Stomach (tissue), 9 donors: ENCODE data around the gene NECTIN1. TPM values are rescaled to one million over a fixed set of nuclear protein-coding genes. Genes with fewer than 3 reads are reported as not detected.
A peak's percentile ranks its signal among the peaks of the same experiment; 100 is the strongest.

Source experiments
- DNase-seq, 2 donors: peaks; one replicate each; pipeline versions ENCODE4 v3.0.0 to v3.0.0-alpha.2; 2013 to 2019
- H3K27ac ChIP-seq, 5 donors: fragments of 200-600 bp in 4 of 5; sonication (generic) in 4 of 5; one replicate each; pipeline ENCODE4 v1.5.1; 2013 to 2019; ENCODE audit warnings: mild to moderate bottlenecking in 1 of 5, moderate library complexity in 1 of 5
- H3K27me3 ChIP-seq, 3 donors: fragments of 200-600 bp; sonication (generic); one replicate each; pipeline ENCODE4 v1.5.1; 2017 to 2019; ENCODE audit warnings: mixed run types in 1 of 3
- H3K36me3 ChIP-seq, 4 donors: fragments of 200-600 bp; sonication (generic); 1 replicate in 3 of 4; 2 replicates in 1 of 4; pipeline ENCODE4 v1.5.1; 2016 to 2019
- H3K4me1 ChIP-seq, 4 donors: fragments of 200-600 bp; sonication (generic); one replicate each; pipeline ENCODE4 v1.5.1; 2016 to 2019
- H3K4me3 ChIP-seq, 4 donors: fragments of 200-600 bp; sonication (generic) in 3 of 4; one replicate each; pipeline ENCODE4 v1.5.1; 2016 to 2019; ENCODE audit warnings: mild to moderate bottlenecking in 1 of 4
- H3K9me3 ChIP-seq, 4 donors: fragments of 200-600 bp; sonication (generic); one replicate each; pipeline ENCODE4 v1.5.1; 2016 to 2019
- EP300 ChIP-seq: sonication (generic); formaldehyde crosslinking; IDR thresholded peaks from one replicate; pipeline ENCODE4 v1.6.1; 2017; ENCODE audit warnings: antibody characterized with exemption
- POLR2A ChIP-seq, 4 donors: fragments of 450-650 bp; IDR thresholded peaks; one replicate each; pipeline ENCODE4 v1.6.1; 2016; ENCODE audit warnings: antibody characterized with exemption in 4 of 4, control low read depth in 2 of 4, mild to moderate bottlenecking in 1 of 4, moderate library complexity in 1 of 4
- POLR2AphosphoS5 ChIP-seq, 3 donors: sonication (generic); formaldehyde crosslinking; IDR thresholded peaks; one replicate each; pipeline ENCODE4 v1.6.1; 2016; ENCODE audit warnings: antibody characterized with exemption in 3 of 3
- WGBS, 5 donors: extraction: QIAGEN DNeasy Blood & Tissue Kit in 3 of 5; methylation state at CpG; one replicate each; pipeline versions ENCODE4 v1.1.5 to v1.1.7; 2013 to 2018; 5-methylcytosine and 5-hydroxymethylcytosine counted together
- intact Hi-C: fragments of 100-400 bp; cut with DNase I; formaldehyde crosslinking; loops from one replicate; pipeline ENCODE4 v1.15.1; 2023; ENCODE audit warnings: low total_unique reads
- polyA plus RNA-seq, 3 donors: library from polyadenylated mRNA; stranded (reverse); fragments of 200-250 nt; gene quantifications; one replicate each; pipeline ENCODE4 v1.2.3, GENCODE V29; 2013
- total RNA-seq, 5 donors: library from RNA; depleted of rRNA; stranded (reverse); fragments of >200 nt; gene quantifications; one replicate each; pipeline versions ENCODE4 v1.1.0 to v1.2.3, GENCODE V29; 2014 to 2016
- TF ChIP-seq, protein P1 (sequence below), 7 experiments: fragments of 450-650 bp in 4 of 7; fragments of 200-600 bp in 3 of 7; sonication (generic) in 3 of 7; IDR thresholded peaks; one replicate each; pipeline ENCODE4 v1.5.1; 2016 to 2019; ENCODE audit warnings: antibody characterized with exemption in 7 of 7, control low read depth in 2 of 7, mild to moderate bottlenecking in 1 of 7
- donor health status: healthy with polysubstance abuse.
- donor health status: Bipolar disorder and iron deficiency.
- donor health status: healthy.

NECTIN1 gene
- total and polyA plus RNA-seq, 8 donors = 1.2 to 92.1 (median 6.0) TPM

GRCh38 chr11:119697882-119698281 lies 31.1 kb downstream of the NECTIN1 start:
- whole genome bisulfite sequencing, 5 donors = 43 to 56% (median 50%) methylated on average over 2 of the region's 2 CpGs
- TF ChIP-seq POLR2AphosphoS5 (IDR thresholded peaks at IDR 0.05) (no peak), EP300 (no peak)
- Histone ChIP-seq H3K4me1 (peaks cover 7 to 47% (median 23%) of the 10 kb centered on the region in 4 donors), H3K27me3 (no peaks in the 10 kb centered on the region), H3K9me3 (no peaks in the 10 kb centered on the region), H3K36me3 (no peaks in the 10 kb centered on the region), H3K4me3 (no peak overlapping the region), H3K27ac (no peak overlapping the region)
- DNase-seq = no peak
- intact Hi-C loops = no loop called here

DNA sequence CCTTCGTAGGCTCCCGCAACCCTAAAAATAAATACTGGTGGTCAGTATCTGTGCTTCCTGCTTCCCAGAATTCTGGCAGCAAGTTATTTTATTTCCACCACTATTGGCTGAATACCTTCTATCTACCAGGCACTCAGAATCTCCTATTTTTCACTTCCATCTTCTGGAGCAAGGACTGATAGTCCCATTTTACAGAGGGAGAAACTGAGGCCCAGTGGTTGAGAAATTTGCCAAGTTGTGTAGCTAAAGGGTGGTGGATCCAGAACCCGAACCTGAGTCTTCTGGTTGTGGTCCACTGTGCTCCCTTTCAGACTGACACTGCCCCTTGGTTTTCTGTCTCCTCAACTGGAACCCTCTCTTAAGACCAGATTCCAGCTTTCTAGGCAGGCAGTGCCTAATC lies 31.6 kb downstream of the NECTIN1 start:
- 80 to 88% (median 86%) methylated on average over 3 of the region's 3 CpGs for whole genome bisulfite sequencing, 5 donors
- H3K27me3 ChIP-seq = no peaks in the 10 kb centered on the region
- H3K27ac ChIP-seq = no peak overlapping the region
- peaks cover 7 to 51% (median 23%) of the 10 kb centered on the region in 4 donors for H3K4me1 ChIP-seq
- TF ChIP-seq POLR2A (IDR thresholded peaks at IDR 0.05) (no peak), EP300 (no peak), POLR2AphosphoS5 (IDR thresholded peaks at IDR 0.05) (no peak)
- TF ChIP-seq, protein P1, sequence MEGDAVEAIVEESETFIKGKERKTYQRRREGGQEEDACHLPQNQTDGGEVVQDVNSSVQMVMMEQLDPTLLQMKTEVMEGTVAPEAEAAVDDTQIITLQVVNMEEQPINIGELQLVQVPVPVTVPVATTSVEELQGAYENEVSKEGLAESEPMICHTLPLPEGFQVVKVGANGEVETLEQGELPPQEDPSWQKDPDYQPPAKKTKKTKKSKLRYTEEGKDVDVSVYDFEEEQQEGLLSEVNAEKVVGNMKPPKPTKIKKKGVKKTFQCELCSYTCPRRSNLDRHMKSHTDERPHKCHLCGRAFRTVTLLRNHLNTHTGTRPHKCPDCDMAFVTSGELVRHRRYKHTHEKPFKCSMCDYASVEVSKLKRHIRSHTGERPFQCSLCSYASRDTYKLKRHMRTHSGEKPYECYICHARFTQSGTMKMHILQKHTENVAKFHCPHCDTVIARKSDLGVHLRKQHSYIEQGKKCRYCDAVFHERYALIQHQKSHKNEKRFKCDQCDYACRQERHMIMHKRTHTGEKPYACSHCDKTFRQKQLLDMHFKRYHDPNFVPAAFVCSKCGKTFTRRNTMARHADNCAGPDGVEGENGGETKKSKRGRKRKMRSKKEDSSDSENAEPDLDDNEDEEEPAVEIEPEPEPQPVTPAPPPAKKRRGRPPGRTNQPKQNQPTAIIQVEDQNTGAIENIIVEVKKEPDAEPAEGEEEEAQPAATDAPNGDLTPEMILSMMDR (IDR thresholded peaks at IDR 0.05) = no peak
- no peak overlapping the region for H3K4me3 ChIP-seq
- no peaks in the 10 kb centered on the region for H3K36me3 ChIP-seq
- intact Hi-C loops = no loop called here
- no peak for DNase-seq
- no peaks in the 10 kb centered on the region for H3K9me3 ChIP-seq

GRCh38 chr11:119696378-119697222 lies 32.4 kb downstream of the NECTIN1 start:
- Histone ChIP-seq H3K4me3 (no peak overlapping the region), H3K27me3 (no peaks in the 10 kb centered on the region), H3K9me3 (no peaks in the 10 kb centered on the region), H3K4me1 (peaks cover 7 to 56% (median 23%) of the 10 kb centered on the region in 4 donors), H3K36me3 (no peaks in the 10 kb centered on the region), H3K27ac (no peak overlapping the region)
- WGBS, 5 donors = 55 to 86% (median 81%) methylated on average over 20 of the region's 20 CpGs
- DNase-seq = peak in 1 of 2 donors; percentile 78
- intact Hi-C loops = no loop called here
- TF ChIP-seq, protein P1 (IDR thresholded peaks at IDR 0.05) = no peak
- TF ChIP-seq POLR2AphosphoS5 (IDR thresholded peaks at IDR 0.05) (no peak), EP300 (no peak), POLR2A (IDR thresholded peaks at IDR 0.05) (no peak)

- no peaks in the 10 kb centered on the region for H3K27me3 ChIP-seq
- no peaks in the 10 kb centered on the region for H3K36me3 ChIP-seq
- WGBS, 5 donors = 25 to 62% (median 43%) methylated on average over 3 of the region's 3 CpGs
- no peaks in the 10 kb centered on the region for H3K9me3 ChIP-seq
- no peak overlapping the region for H3K4me3 ChIP-seq
- no peak for TF ChIP-seq POLR2A (IDR thresholded peaks at IDR 0.05)
- TF ChIP-seq, protein P1 (IDR thresholded peaks at IDR 0.05) = no peak
- TF ChIP-seq EP300 = no peak
- intact Hi-C loops = no loop called here
- peak; percentile 63 to 72 for DNase-seq
- no peak overlapping the region for H3K27ac ChIP-seq
- H3K4me1 ChIP-seq = peaks cover 7 to 49% (median 17%) of the 10 kb centered on the region in 4 donors
Observed at GRCh38 chr11:119694334-119694733, 34.7 kb downstream of the NECTIN1 start.

DNA sequence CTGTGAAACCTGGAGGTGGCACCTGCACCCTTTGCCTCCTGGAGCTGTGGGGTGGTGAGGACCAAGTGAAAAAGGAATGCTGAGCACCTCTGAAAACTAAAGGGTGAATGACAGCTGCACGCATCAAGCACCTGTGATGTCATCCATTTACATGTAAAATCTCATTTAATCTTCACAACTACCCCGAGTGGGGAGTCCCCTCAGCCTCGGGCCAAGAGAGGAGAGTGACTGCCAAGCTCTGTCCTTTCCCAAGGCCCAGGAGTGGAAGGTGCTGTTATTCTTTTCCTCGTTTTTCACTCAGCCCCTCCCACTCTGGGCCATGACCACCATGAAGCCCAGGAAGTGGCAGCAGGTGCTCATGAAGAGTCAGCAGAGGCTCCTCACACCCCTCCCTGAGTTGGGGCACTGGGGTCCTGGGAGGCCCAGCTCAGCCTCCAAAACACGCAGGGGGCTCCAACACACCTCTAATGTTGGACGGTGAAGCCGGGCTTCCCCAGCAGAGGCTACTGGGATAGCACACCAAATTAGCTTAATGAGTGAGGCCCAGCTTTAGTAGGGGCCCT lies 35.7 kb downstream of the NECTIN1 start:
- intact Hi-C loops = no loop called here
- Histone ChIP-seq H3K27ac (no peak overlapping the region), H3K9me3 (no peaks in the 10 kb centered on the region), H3K36me3 (no peaks in the 10 kb centered on the region), H3K4me3 (no peak overlapping the region), H3K27me3 (no peaks in the 10 kb centered on the region), H3K4me1 (peaks cover 0 to 39% (median 9%) of the 10 kb centered on the region in 4 donors)
- 59 to 72% (median 62%) methylated on average over 7 of the region's 7 CpGs for WGBS, 5 donors
- no peak for DNase-seq
- TF ChIP-seq POLR2AphosphoS5 (IDR thresholded peaks at IDR 0.05) (no peak), EP300 (no peak), POLR2A (IDR thresholded peaks at IDR 0.05) (no peak)
- TF ChIP-seq, protein P1 (IDR thresholded peaks at IDR 0.05) = no peak
